Lower leg skin (tissue), 3 donors: ENCODE data around the gene TULP4.

ENCODE experiments used
- CTCF ChIP-seq, 3 donors: fragments of 450-650 bp; IDR thresholded peaks; one replicate each; pipeline ENCODE4 v1.5.1; 2016; ENCODE audit warnings: antibody characterized with exemption in 3 of 3, mild to moderate bottlenecking in 3 of 3, moderate library complexity in 2 of 3
- POLR2A ChIP-seq, 2 donors: fragments of 450-650 bp; IDR thresholded peaks; one replicate each; pipeline ENCODE4 v1.6.1; 2016 to 2017; ENCODE audit warnings: antibody characterized with exemption in 2 of 2, mild to moderate bottlenecking in 1 of 2, moderate library complexity in 1 of 2

- TF ChIP-seq CTCF (IDR thresholded peaks at IDR 0.05) (no peak), POLR2A (IDR thresholded peaks at IDR 0.05) (no peak)
Observed at GRCh38 chr6:158293122-158293521, 19.1 kb upstream of the TULP4 start.
